Fibroblast of skin of back (primary cell): ENCODE results near the gene HS6ST2.

Source experiments
- DNase-seq: peaks from one replicate; pipeline ENCODE4 v3.0.0-alpha.2; 2013

Gene HS6ST2

DNA sequence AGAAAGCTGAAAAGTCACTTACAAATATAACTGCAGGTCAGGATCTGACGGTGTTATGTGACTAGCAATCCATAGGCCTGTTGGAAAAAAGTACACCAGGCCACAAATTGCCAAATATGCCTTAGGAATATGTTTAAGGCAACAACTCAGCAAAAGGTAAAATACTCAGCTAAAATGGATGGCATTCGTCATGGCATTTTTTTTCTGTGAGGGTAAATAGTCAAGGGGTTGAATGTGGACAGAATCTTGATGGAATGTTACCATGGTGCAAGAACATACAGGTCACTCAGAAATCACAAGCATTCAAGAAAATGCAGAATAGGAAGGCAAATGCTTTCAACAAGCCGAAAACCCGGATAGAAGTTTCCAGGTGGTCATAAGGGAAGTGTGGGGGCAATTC, 347.9 kb downstream of the HS6ST2 start:
- no peak for DNase-seq

DNA sequence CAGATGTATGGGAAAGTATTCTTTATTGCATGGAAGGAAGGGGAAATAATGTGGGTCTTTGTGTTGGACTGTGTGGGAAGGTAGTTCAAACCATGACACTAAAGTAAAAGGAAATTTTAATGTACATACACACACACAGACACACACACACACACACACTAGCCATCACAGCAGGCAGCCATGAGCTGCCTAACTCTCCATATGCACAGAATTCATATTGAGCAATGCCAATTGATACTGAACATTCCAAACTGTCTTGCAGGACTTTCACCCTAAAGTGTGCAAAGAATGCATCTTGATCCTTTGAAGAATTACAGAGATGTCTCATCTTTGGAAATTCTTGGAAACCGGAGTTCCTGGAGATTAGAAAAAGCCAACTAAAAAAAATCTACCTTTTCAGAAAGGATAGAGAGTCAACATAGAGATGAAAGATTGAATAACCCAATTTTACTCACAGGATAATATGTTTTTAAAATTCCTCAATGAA, 349.0 kb downstream of the HS6ST2 start:
- no peak for DNase-seq

DNA sequence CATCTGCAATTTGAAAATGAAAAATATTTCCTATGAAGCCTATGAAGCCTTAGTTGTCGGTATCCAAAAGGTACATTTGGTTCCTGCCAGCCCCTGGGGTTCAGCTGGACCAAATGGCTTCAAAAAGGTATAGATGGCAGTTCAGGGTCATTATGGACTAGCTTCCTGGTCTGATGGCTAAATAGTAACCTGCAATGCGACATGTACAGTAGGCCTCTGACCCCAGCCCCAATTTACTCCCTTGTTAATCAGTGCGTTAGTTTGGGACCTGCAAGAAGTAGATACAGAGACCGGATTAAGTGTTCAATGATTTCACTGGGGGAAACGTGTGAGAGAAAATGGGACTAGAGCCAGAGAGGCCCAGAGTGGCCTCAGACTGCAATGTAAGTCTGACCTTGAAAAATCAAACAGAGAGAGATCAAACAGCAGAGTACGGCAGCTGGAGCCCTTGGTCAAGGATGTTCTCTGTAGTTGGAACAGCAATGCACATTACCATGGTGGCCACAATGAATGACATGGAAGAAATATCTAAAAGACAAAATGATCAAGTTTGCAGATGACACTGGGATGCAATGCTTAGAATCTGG, 354.6 kb downstream of the HS6ST2 start:
- DNase-seq, result no peak

DNA sequence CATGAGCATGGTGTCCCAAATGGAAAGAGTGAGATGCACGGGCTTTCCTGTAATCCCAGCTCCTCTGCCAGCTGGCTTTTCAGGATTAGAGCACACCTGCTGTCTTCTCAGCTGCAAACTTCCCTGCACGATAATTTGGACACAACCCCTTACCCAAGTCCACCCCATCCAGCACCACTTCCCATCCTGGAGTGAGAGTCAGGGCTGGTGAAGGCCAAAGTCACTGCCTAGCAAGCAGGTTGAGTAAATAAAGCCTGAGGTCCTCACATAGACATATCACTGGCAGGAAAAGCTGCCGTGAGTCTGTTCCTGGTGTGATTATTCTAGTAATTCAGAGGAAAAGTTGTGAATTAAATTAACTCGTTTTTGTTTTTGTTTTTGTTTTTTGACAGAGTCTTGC, 355.7 kb downstream of the HS6ST2 start:
- DNase-seq, result no peak

DNA sequence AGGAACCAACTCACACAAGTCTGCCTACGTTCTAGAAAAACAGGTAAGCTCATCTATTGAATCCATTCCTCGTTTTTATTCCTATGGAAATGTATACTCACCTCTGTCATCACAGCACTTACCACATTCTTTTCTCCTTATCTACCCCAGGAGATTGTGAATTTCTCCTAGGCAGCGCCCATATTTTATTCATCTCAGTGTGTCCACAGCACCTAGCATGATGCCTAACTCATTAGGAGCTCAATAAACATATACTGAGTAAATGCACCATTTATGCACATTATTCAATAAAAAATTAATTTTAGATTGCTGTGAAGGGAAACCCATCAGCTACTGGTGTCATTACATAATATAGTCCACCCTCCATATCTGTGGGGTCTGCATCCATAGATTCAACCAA, 363.4 kb downstream of the HS6ST2 start:
- DNase-seq, result no peak

DNA sequence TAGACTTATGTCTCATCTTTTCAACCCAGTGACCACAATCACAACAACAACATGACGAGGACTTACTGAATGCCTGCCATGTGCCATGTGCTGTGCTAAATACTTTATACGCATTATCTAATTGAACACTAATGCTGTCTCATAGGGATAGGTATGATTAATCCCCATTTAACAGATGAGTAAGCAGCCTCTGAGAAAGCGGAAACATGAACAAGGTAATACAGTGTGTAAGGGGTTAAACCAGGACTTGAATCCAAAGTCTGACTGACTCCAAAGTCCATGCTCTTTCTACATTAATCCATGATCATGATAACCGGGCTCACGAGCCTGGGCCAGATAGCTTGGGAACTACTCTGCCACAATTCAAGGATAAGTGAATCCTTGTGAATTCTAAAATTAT, 364.3 kb downstream of the HS6ST2 start:
- DNase-seq, result no peak

DNA sequence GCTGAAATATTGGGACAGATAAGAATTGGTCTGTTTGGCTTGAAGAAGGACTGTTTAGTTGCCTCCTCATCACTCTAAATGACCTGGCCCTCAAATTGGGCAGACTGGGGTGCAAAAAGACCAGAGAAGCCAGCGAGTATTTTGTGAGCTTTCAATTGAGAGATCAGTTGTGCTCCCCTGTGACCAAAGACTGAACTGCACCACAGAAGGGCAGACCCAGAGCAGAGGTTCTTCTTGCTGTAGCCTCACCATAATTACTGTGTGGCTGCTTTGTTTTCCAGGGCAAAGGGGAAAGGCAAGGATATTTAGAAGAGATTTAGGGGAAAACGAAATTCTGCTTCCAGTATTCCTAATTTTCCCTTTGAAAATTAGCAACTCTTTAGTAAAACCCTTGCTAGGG, 365.5 kb downstream of the HS6ST2 start:
- DNase-seq, result no peak

DNA sequence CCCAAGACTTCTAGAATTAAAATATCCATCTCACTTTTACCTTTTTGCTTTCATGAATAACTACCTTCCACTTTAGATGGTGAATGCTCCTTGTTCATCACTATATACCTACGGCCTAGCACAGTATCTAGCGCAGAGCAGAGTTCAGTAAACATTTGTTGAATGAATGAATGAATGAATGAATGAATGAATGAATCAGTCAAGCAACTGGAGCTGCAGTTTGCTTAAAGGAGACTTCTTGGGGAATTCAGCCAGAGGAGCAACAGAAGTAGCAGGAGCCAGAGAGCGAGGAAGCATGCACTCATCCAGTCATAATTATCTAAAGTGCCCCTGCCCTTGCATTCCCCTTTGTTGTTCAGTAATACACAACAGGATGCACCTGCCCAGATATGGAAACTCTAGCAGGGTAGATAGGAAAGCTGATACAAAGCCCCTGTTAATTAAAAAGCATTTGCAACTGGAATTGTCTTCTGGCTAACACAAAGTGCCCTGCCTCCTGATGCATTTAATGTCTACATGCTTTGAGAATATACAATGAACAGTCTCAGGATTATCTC, 366.6 kb downstream of the HS6ST2 start:
- DNase-seq, result no peak

DNA sequence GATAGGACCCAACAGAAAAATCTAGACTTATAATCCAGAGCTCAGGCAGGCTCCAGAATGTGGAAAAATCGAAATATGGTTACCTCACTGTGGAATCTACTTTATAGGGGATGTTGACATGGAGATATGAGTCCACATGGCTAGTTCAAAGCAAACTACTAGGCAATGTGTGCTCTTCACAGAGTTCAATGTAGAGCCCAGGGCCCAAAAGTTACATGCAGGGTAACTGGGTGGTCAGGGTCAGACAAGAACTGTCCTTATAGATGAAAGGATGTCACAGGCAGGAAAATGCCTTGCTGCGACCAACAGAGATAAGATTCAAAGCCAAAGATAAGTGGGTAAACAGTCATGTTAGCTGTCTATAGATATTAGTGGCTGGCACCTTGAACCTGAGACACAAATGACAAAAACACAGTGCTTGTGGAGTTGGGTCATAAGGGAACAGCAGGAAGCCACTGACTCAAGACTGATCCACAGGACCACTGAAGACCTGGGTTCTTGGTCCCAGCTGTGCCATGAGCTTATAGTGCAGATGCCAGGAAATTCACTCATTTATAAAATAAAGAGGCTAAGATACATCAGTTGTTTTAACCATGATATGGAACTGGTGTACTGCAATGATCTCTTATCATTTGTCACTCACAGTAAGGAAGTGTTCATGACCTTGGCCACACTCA, 367.9 kb downstream of the HS6ST2 start:
- no peak for DNase-seq

DNA sequence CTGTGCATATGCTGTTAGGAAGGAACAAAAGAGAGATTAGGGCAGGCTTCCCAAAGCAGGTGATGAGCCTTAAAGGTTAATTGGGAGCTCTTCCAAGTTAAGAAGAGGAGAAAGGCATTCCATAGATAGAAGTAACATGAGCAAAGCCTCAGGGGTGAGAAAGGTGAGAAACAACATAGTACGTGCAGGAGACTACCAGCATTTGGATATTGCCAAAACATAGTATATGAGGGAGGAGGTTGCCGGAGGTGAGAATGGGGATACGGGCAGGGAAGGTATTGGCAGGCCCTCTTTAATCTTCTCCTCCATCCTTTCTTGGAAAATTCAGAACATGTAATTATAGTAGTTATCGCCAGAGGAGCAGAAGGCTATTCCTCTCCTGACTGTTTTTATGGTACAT, 373.5 kb downstream of the HS6ST2 start:
- no peak for DNase-seq

DNA sequence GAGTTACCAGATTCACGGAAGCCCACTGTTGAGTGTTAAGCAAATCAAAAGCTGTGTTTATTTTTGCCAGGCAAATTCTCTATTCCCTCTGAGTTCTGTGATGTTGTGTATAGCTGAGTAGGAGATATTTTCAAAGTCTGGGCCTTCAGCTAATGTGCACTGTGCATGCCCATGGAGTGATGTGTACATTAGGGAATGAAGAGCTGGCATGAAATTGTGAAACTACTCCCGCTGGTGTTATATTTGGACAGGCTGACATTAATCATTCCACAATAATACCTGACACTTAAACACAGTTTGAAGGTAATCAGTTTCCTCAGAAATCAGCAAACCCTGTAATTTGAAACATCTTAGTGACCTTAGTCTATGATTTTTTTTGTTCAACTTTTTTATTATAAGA, 381.5 kb downstream of the HS6ST2 start:
- no peak for DNase-seq
